Measurements from ENCODE around the gene PYCR2.
"Not testable (repeated sequence)": the region's sequence is repeated elsewhere in the genome, so short reads cannot be mapped to it uniquely, and the experiment has no call there.

The PYCR2 gene

DNA sequence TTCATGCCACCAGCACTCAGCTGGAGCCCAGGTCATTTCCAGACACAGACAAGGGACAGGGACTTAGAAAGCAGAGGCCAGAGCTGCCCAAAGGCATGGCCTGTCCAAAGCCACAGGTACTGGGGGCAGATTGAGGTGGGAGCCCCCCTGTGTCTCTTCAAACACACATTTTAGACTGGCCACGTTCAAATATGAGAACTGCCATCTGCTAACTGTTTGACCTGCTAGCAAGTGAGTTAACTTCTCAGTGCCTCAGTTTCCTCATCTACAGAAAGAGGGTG, 17.8 kb upstream of the PYCR2 start:
- no peak for DNase-seq

DNA sequence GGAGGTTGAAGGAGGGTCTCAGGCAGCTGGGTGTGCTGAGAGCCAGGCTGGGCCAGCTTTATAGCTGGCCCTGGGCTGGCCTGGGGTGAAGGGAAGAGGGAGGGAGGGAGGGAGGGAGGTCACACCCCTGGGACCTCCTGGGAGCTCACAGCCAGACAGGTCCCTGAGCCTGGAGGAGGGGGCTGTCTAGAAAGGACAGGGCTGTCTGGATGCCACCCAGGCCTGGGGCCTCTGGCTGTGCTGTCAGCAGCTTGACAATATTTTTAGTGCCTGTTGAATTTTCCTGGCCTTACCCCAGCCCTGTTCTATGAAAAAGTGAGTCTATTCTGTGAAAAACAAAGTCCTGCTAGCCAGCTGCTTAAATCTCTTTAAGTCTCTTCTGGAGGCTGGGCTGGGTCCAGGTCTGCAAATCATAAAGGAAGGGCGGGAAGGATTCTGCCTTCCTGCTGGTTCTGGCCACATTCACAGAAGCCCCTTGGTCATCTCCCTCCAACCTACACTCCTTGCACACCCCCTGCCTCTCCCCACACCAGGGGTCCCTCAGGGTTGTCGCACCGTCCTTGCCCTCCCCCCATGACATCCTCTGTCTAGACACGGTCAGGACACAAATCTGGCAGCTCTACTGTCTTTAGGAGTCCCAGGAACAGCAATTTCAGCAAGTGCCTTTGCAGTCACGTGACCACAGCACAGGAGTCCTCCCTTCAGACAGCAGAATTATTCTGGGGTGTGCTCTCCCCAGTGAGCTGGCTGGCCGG, 17.3 kb upstream of the PYCR2 start, which contains the start of gene LEFTY2:
Gene LEFTY2 (minus strand): TSS at position 34 of the 755 bp plus-strand sequence. CDS start 80 bp downstream, outside the sequence.
- DNase-seq: no peak

DNA sequence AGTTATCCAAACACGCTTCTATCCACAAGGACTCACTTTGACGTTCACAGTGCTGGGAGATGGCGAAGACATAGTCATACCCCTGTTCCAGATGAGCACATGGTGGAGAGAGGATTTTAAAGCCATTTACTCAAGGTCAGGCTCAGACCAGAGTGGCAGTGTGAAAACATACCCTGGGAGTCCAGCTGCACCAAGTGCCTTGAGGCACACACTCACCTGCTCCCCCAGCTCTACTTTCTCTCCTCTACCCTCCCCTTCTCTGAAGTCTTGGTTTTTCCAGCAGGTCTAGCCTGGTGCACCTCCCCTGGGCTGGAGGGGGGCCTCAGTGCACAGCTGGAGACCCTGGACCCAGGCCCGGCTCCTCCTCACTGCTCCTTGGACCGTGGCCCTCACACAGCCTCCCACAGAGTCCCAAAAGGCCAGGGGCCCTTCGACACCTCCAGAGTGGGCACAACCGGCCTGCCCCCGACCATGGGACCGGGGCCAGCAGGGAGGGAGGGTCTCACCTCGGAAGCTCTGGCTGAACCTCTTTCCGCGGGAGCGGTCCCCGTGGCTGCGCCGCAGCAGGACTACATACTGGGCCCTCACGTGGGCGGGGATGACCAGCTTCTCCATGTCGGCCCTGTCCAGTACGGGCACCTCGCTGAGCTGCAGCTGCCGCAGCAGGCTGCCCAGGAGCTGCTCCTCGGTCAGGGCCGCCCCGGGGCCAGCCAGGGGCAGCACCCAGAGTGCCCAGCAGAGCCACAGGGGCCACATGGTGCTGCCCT, 16.5 kb upstream of the PYCR2 start:
- no peak for DNase-seq

DNA sequence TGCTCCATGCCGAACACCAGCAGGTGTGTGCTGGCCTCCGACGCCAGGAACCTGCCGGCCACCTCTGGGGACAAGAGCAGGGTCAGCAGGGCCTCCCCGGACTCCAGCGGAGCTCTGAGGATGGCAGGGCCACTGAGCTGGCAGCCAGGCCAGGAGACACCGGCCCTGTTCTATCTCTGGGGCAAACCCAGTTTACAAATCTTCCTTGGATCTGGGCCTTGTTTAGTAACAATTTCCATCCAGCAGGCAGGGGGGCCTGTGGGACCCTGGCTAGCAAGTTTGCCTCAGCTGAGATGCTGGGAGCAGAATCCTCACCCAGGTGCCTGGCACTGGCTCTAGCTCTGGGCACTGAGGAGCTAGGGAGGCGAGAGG, 15.9 kb upstream of the PYCR2 start:
- DNase-seq: not testable (repeated sequence)

DNA sequence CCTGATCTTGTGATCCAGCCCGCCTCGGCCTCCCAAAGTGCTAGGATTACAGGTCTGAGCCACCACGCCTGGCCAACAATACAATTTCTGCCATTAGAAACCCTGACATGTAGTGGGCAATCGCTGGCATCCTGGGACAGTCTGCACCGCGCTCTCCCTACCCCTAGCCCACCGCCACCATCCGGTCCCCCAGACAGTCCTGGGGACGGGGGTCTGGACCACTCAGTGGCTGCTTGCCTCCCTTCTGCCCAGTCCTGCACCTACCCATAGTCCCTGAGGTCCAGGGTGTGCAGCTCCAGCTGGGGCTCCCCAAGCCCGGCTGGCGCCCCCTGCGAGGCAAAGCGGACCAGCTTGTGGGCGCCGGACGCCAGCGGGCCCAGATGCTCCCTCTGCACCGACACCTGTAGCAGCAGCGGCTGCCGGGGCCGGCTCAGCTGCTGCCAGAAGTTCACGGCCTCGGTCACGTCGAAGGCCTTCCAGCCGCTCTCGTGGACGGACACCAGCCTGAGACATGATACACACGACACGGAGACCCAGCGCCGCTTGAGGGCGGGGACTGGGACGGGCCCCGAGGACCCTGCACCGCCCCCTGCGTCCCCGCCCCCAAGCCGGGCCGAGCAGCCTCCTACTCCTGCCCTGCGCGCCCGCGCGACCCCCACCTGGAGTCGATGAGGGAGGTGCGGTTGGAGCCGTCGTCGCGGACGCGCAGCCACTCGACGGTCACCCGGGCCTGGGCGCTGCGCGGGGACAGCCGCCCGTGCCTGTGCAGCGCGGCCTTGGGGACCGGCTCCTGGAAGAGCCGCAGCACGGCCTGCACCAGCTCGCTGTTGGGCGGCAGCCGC, 15.3 kb upstream of the PYCR2 start:
- not testable (repeated sequence) for DNase-seq

DNA sequence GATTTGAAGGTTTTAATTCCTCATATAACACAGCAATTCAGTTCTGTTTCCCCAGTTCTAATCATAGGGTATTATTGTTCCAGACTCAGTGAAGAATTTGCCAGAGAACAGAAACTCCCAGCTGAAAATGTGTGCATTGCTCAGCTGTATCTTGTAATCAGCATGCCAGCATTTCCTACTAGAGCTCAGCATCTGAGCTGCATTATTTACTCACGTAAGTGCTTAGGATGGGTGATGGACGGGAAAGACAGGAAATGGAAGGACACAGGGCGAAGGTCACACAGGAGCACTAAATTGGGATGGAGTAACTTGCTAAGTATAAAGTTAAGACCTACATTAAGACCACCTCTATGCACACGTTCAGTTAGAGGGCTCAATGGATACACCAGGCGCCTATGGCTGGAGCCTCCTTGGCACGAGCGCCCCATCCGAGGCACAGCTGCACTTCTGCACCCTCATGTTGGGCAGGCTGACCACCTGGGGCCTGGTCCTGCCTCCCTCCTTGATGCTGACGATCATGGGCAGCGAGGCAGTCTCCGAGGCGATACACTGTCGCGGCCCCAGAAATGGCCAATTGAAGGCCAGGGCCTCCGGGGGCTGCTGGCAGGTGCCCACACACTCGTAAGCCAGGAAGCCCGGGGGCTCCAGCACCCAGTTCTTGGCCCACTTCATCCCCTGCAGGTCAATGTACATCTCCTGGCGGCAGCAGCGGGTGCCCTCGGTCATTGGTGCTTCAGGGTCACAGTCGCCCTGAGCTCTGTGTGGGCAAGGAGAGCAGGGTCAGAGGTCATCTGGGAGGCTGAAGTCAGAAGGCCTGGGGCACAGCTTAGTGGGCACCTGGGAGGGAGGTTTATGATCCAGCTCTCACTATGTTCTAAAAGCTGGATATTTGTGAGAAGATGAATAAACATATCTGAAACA, 13.3 kb upstream of the PYCR2 start:
- DNase-seq: no peak

DNA sequence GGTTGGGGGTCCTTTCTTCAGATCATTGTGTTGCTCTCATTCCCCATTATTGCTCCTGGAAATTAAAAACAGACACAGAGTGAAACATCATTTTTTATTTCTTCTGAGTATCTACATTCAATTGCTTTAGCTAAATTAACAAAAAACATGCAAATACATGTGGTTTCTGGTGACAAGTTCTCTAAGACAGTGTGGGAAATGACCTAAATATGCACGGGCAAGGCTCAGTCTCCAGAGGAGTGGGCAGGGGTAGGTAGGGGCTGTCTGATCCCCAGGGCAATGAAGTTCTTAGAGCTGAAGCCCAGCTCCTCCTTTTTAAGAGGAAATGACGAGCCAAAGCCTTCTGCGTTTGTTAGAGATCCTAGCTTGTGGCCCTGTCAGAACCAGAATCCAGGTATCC, 12.5 kb upstream of the PYCR2 start:
- no peak for DNase-seq

DNA sequence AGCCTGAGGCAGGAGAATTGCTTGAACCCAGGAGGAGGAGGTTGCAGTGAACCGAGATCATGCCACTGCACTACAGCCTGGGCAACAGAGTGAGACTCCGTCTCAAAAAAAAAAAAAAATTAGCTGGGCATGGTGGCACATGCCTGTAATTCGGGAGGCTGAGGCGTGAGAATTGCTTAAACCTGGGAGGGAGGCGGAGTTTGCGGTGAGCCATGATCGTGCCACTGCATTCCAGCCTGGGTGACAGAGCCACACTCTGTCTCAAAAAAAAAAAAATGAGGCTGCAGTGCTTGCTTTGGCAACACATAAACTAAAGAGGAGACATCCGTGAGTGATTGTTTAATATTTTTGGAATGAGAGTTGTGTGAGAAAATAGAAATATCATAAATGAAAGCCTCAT, 12.0 kb upstream of the PYCR2 start:
- not testable (repeated sequence) for DNase-seq

DNA sequence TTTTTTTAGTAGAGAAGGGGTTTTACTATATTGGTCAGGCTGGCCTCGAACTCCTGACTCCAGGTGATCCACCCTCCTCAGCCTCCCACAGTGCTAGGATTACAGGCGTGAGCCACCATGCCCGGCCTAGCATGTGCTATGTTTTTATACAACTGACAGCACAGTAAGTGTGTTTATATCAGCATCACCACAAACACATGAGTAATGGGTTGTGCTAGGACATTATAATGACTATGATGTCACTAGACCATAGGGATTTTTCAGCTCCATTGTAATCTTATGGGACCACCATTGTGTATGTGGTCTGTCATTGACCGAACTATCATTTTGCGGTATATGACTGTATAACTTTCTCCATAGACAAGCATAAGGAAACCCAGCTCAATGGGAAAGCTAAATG, 10.7 kb upstream of the PYCR2 start:
- DNase-seq: no peak

DNA sequence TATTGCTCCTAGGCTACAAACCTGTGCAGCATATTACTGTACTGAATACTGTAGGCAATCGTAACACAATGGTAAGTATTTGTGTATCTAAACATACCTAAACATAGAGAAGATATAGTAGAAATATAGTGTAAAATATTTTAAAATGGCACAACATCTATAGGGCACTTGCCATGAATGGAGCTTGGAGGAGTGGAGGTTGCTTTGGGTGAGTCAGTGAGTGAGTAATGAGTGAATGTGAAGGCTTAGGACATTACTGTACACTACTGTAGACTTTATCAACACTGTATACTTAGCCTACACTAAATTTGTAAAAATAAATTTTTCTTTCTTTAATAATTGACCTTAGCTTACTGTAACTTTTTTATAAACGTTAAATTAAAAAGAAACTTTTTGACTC, 9.0 kb upstream of the PYCR2 start:
- no peak for DNase-seq

DNA sequence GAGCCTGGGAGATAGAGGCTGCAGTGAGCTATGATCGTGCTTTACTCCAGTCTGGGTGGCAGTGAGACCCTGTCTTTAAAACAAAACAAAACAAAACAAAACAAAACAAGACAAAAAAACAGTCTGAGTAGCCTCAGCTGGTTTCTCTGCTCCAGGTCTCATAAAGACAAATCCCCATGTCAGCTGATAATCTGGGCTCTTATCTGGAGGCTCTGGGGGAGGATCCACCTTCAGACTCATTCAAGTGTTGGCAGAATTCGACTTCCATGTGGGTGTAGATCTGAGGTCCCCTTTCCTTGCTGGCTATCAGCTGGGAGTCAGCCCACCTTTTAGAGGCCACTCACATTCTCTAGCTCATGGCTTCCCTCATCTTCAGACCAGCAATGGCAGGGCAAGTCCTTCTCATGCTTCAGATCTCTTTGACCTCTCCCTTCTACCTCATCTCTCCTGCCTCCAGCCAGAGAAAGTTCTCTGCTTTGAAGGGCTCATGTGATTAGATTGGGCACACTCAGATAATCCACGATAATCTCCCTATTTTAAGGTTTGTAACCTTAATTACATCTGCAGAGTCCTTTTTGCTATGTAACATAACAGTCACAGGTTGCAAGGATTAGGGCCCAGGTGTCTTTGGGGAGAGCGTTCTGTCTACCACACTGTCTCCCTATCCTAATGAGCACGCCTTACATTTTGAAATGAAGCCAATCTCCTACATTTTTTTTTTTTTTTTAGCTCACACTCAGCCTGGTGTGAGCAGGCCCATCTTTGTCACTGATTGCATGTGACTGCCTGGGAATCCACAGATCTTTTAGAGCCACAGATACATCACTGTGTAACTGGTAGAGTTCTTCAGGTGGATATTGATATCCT, 7.5 kb upstream of the PYCR2 start:
- no peak for DNase-seq

DNA sequence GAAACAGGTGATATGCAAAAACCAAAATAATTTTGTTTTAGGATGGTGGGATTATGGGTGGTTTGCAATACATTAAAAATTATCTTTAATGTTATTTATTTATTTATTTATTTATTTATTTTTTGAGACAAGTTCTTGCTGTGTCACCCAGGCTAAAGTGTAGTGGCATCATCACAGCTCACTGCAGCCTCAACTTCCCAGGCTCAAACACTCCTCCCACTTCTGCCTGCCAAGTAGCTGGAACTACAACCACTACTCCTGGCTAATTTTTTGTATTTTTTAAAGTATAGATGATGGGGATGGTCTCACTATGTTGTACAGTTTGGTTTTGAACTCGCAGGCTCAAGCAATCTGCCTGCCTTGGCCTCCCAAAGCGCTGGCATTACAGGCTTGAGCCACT, 6.5 kb upstream of the PYCR2 start:
- DNase-seq: no peak

DNA sequence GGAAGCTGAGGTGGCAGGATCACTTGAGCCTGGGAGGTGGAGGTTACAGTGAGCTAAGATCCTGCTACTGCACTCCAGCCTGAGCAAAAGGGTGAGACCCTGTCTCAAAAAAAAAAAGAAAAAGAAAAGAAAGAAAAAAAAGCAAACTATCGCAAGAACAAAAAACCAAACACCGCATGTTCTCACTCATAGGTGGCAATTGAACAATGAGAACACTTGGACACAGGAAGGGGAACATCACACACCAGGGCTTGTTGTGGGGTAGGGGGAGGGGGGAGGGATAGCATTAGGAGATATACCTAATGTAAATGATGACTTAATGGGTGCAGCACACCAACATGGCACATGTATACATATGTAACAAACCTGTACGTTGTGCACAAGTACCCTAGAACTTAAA, 5.4 kb upstream of the PYCR2 start:
- not testable (repeated sequence) for DNase-seq

DNA sequence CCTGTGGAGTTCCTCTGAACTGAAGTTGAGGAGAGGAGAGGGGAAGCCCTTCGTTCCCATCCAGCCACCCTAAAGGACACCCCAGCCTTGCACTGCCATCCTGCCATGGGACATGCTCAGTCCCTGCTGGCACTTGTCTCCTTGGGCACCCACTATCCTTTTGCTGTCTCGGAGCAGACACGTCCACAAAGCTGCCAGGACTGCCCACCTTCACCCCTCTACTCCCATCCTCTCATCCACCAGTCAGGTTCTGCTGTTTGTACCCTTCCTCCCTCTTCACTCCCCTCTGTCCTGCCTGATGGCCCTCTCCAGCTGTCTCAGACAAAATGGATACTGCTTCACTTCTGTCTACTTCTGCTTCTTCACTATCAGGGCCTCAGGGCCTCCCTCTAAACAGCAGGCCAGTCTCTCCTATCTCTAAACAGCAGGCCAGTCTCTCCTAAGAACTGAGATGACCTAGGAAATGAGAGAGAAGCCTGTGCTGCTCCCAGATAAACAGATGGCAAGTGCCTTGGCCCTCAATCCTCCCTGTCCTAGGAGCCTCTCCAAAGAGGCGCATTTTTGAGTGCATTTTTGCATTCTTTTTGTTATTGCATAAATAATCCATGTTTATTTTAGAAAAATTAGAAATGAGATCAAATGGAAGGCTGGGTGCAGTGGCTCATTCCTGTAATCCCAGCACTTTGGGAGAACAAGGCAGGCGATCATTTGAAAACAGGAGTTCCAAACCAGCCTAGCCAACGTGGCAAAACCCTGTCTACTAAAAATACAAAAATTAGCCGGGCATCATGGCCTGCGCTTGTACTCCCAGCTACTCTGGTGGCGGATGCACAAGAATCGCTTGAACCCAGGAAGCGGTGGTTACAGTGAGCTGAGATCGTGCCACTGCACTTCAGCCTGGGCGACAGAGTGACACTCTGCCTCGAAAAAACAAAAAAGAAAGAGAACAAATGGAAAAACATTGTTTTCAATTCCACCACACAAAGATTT, 4.4 kb upstream of the PYCR2 start:
- no peak for DNase-seq

DNA sequence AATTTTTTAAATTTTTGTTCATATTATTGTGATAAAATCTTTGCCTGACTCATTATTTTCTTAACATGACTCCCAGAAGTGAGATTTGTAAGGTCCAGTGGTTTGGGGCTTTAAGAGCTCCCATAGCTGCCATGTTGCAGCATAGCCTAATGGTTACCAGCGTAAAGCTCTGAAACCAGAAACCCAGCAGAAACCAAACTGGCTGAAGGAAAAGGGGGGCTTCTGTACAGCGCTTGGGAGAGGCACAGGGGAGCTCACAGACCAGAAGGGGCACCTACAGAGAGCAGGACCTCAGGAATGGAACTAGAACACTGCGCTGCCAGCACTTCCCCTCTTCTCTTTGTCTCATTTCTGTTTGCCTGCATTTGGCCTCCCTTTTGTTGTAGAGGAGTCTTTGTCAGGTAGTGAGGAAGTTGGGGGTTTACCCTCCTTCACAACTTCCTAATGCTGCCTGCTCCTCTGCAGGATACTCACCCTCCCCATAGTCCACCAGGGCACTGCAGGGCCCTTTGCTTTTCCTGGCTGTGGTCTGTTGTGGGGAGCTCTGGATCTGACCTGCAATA, 2.6 kb upstream of the PYCR2 start:
- no peak for DNase-seq

DNA sequence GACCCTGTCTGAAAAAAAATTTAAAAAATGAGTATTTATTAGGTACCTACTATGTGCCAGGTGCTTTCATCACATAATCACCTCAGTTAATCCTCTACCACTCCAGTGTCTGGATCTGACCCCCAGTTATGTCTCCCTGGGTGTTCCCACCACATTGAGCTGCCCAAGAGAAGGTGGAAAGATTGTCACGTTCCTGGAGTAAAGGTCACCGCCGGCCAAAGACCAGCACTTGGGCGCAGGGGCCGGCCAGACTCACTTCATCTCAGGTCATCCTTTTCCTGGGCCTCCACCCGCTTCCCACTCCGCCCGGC, 714 bp downstream of the PYCR2 start:
- DNase-seq: no peak

DNA sequence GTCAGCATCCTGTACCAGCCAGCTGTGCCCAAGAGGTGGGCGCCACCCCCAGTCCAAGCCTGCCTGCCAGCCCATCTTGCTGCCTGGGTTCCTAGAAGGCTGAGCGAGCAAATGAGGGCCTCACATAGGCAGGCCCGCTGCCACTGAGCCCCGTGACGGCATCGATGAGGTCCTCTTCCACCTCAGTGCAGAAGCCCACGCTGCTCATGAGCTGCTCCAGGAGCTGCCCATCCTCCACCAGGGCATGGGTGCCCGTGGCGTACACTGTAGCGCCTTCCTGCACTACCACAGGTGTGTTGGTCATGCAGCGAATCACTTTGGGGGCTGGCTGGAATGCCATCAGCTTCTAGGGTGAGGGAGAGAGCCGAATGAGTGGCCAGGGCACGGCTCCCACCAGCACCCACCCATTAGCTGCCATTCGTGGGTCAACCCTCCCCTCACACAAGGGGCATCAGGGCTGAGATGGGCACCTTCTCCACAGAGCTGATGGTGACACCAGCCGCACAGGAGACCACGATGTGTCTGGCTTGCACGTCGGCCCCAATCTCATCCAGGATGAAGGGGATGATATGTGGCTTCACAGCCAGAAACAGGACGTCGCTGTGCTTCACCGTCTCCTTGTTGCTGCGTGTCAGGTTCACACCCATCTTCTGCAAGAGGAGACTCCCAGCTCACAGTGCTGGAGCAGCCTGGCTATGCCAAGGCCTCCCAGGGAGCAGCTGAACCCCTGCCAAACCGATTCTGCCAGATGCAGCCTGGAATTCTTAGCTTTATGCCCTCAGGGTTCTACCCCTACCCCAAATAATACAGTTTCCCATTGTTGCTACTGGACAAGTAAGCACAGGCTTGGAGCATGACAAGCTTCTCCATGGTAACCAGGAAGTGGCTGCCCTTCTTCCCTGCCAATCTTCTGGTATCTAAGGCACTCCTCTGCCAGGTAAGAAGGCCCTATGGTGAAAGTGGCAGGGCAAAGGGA, 2.0 kb downstream of the PYCR2 start:
- no peak for DNase-seq

DNA sequence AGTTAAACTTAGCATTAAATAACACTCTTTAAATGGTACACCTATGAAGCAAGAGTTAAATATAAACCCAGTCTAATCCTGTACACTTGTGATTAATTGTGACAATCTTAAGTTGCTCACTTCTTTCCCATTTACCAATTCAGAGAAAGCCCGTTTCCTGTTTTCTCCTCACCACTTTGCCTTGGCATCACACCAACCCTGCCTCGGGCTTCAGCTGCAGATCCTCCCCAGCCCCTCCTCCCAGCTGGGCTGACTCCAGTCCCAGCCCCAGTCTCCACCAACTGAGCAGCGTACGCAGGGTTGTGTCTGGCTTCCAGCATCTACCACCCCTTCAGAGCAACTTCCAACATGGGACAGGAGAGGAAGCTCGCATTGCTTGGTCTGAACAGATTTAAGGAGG, 4.1 kb downstream of the PYCR2 start:
- no peak for DNase-seq

DNA sequence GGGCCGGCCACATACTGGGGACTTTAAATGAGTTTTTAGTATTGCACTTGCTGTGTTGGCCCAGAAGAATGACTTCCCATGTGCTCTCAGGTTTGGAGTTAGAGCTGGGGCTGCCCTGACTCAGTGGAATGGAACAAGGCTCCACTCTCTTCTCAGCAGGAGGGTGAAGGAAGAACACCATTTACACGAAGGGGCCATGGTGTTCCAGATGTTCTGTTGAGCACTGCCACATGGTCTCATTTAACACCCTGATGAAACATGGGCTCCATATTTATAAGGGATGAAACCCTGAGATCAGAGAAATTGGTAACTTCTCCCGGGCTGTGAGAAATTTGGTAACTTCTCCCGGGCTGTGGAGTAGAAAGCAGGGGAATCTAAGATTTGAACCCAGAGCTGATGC, 5.8 kb downstream of the PYCR2 start:
- no peak for DNase-seq
